ENCODE measurements around the gene CSRNP3. TPM values are rescaled to one million over a fixed set of nuclear protein-coding genes. Genes with fewer than 3 reads are reported as not detected.

CSRNP3 gene
- total RNA-seq, 1 experiment from 2014 or later, result 2.4 TPM

DNA sequence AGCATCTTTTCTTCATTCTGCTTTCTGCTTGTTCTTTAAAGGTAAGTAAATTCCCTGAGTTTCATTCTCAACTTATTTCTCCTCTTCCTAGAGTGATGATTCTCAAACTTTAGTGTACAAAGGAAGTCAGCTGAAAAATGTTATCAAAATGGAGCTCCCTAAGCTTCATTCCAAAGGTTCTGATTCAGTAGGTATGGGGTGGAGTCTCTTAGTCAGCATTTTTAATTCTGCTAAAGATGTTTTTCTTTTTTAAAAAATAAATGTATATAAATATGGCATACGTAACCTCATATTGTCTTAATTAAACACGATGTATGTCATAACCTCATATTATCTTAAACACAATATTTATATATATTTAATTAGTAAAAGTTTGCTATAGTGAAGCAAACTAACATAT, 3.1 kb upstream of the CSRNP3 start:
- no peak for DNase-seq (ENCODE audit: low read depth)

DNA sequence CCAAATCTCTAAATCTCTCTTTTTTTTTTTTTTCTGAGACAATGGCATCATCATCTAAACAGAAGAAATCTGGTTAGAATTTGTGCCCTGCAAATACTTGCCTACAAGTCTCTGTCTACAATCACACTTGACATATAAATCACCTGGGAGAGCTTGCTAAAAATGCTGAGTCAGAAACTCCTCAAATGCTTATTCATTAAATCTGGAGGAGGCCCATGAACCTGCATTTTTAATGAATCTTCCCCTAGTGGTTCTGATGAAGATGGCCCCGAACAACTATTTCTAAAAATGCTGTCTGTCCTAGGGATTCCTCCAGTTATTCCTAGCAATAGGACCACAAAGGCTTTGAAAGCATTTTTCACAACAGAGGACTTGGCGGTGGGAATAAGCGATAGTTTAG, 1.6 kb upstream of the CSRNP3 start:
- DNase-seq (ENCODE audit: low read depth), result peak; percentile 5
- in situ Hi-C loops (cut with HindIII; ENCODE audit: low pct_unique_long_range_greater_than_20kb, low sequenced_read_pairs), result no loop called here

More for the DNA sequence above, 3.1 kb upstream of the CSRNP3 start:
- in situ Hi-C loops (cut with HindIII; ENCODE audit: low pct_unique_long_range_greater_than_20kb, low sequenced_read_pairs), result no loop called here

DNA sequence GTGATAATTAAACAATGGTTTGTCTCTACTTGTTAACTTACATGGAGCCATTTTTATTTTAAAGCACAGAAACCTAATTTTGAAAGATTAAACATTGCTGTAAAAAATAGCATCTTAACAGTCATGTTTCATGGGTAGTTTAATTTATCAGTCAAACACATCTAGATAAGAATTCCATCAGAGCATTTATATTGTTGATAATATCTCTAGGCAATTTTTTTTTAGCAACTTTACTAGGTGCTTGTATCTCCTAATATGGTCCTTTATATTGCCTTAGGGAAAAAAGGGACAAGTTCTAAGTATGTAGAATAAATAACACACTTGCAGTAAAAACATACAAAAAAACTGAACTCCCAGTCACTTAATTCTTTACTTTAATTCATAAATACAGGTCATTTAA, 863 bp downstream of the CSRNP3 start:
- no peak for DNase-seq (ENCODE audit: low read depth)
- in situ Hi-C loops (cut with HindIII; ENCODE audit: low pct_unique_long_range_greater_than_20kb, low sequenced_read_pairs), result no loop called here

DNA sequence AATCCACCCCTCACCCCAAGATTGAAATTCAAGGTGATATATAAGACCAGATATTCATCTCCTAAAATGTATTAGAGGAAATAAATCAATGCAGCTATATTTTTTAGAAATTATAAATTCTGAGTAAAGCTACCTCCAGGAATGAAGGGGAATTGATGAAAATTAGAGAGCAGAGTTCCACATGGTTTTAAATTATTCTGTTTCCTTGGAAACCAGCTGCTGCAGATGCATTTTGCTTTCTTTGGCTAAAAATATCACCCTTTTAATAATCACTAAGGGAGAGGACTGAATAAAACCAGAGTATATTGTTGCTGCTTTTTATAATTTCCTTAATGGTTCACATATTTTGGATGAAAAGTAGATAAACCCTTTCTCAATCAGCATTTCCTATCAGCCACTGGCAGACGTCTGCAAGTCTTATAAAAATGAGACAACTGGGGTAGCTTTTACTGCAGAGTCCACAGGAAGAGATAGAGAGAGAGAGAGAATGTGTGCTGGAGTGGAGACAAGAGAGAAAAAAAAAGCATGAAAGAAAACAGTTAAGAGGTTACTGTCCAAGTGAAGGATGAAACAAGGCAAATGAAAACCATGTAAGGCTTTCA, 2.0 kb downstream of the CSRNP3 start:
- in situ Hi-C loops (cut with HindIII; ENCODE audit: low pct_unique_long_range_greater_than_20kb, low sequenced_read_pairs), result no loop called here

DNA sequence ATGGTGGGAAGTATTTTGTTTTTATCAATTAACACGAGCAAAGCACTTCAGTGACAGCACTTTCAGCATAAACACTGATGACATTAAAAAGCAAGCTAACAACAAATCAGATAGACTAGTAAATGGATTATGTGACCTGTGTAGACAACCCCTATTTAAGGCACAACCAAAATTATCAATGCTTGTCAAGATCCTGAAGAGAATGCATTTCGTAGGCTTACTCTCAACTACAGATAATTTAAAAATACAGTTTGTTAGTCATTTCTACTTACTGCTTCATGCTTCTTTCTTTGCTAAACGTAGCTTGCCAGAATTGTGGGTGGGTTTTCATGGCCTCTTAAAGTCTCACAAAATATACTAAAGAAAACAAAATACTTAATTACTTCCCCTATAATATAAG, 3.4 kb downstream of the CSRNP3 start:
- in situ Hi-C loops (cut with HindIII; ENCODE audit: low pct_unique_long_range_greater_than_20kb, low sequenced_read_pairs), result no loop called here
- no peak for DNase-seq (ENCODE audit: low read depth)

More for the DNA sequence above, 2.0 kb downstream of the CSRNP3 start:
- no peak for DNase-seq (ENCODE audit: low read depth)

DNA sequence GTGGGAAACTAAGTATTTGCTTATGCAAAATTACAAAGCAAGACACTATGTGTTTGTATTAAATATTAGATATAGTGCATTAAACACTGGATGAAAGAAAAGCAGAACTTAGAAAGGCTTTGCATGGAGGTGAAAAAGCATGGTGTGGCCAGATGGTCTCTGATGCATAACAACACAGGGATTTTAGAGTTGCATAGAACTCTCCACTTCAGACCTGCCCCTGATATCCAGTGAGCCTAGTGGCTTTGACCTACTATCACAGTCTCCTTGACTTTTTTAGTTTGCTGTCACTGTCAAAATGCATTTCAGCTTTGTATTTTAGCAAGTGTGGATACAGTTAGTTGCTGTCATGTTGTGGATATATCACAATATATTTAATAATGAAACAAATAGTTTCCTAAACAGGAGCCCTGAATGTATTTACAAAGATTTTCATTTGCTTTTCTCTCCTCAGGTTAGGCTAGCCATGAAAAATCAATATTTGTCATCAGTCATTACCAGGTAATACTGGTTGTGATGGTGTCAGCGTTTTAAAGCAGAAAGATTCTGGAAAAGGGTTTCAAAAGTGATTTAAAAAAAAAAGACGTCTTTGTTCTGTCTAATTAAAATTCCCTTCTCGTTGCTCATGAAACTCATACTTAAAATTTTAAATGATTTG, 5.2 kb downstream of the CSRNP3 start:
- in situ Hi-C loops (cut with HindIII; ENCODE audit: low pct_unique_long_range_greater_than_20kb, low sequenced_read_pairs), result no loop called here

DNA sequence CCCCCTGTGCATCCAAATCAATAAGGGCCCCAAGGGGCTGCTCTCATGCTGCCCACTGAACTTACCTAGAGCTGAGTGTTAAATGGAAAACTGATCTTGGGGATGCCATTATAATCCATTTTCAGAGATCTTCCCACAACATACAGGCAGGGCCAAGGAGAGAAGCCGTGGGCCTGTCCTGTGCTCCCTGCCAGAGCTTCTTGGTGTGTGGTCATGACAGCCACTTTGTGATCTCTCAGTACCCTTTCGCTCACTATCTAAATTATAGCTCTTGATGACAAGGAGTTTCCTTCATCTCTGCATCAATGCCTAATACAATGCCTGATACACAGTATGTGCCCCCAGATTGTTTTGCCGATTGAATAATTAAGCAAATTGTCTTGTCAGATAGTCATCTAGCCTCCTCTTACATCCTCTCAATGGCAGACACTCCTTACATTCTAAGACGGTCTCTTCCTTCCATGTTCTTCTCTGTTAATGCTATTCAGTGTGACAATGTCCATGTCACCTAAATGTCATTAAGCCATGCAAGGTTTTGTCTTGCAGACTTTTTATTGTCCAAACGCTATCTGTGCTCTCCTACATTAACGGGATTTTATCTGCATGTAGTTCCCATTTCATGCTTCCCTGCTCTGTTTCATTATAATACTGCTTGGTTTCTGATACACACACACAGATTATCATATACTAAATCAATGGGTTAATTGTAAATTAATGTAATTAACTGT, 5.9 kb downstream of the CSRNP3 start:
- in situ Hi-C loops (cut with HindIII; ENCODE audit: low pct_unique_long_range_greater_than_20kb, low sequenced_read_pairs), result no loop called here
- no peak for DNase-seq (ENCODE audit: low read depth)

More for the DNA sequence above, 5.2 kb downstream of the CSRNP3 start:
- no peak for DNase-seq (ENCODE audit: low read depth)

DNA sequence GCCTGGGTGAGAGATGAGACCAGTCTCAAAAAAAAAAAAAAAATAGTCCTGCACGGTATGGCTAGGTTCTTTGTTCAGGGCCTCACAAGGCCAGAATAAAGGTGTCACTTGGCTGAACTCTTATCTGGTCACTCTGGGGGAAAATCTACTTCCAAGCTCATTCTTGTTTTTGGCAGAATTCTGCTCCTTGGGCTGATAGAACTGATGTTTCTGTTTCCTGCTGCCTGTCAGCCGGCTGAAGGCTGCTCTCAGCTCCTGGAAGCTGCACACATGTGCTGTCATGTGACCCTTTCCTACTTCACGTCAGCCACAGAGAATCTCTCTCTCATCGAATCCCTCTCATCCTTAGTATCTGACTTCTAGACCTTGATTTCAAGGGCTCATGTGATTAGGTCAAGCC, 10.4 kb downstream of the CSRNP3 start:
- in situ Hi-C loops (cut with HindIII; ENCODE audit: low pct_unique_long_range_greater_than_20kb, low sequenced_read_pairs), result no loop called here
- DNase-seq (ENCODE audit: low read depth), result no peak

DNA sequence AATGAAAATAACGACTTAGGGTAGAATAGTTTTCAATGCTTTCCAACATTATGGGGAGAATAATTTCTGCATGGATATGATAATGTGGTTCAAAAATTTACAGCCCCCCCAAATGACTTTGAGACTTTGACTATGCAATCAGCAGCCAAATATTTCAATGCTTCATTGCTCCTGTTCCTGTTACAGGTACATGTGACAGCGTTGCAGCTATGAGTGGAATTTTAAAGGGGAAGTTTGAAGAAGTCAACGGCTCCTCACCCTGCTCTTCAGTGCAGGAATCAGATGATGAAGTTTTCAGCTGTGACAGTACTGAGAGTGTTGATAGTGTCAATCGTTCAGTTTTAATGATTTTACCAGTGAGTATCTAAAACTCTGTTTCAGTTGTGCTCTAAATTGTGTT, 25.1 kb downstream of the CSRNP3 start:
- in situ Hi-C loops (cut with HindIII; ENCODE audit: low pct_unique_long_range_greater_than_20kb, low sequenced_read_pairs), result no loop called here
- no peak for DNase-seq (ENCODE audit: low read depth)

DNA sequence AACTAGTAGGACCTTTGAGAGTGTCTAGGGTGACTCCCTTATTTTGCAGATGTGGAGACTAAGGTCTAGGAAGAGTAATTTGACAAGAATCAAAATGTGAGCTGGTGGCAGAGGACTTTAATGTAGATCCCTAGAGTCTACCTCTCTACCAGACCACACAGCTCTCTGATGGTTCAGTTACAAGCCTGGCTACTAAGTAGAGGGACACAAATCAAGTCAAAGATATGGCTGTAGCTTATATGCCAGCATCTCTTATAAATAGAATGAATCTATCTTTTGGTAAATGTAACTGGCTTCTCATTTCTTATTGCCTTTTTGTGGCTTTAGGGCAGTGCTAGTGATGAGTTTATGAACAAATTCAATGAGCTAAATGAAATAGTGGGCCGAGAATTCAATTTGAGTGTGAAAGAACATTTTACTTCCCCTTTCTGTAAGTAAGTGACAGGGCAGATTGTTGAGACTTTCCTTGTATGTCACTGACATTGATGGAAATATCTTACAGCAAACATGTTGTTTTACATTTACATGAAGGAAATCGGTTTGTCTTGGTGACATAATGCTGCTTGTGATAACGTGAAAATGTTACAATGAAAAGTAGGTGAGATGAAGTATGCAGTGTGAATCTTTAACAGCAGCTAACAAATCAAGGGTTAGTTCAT, 28.3 kb downstream of the CSRNP3 start:
- no peak for DNase-seq (ENCODE audit: low read depth)
- in situ Hi-C loops (cut with HindIII; ENCODE audit: low pct_unique_long_range_greater_than_20kb, low sequenced_read_pairs), result no loop called here

DNA sequence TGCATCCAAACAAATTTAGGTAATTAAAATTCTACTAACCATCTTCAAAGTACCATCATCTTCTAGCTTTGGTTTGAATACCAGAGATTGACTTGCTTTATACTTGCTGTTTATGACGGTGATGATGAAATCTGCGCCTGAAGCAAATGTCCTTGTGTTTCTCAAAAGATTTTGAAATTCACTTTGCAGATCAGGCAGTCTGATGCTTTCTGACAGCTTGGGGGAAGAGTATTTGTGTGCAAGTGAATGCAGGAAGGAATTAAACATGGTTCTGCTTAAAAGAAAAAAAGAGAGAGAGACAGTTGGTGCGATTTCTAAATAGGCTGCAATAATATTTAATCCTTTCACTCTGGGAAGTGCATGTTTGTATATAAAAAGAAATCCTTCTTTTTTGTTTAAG, 29.6 kb downstream of the CSRNP3 start:
- in situ Hi-C loops (cut with HindIII; ENCODE audit: low pct_unique_long_range_greater_than_20kb, low sequenced_read_pairs), result no loop called here
- no peak for DNase-seq (ENCODE audit: low read depth)

DNA sequence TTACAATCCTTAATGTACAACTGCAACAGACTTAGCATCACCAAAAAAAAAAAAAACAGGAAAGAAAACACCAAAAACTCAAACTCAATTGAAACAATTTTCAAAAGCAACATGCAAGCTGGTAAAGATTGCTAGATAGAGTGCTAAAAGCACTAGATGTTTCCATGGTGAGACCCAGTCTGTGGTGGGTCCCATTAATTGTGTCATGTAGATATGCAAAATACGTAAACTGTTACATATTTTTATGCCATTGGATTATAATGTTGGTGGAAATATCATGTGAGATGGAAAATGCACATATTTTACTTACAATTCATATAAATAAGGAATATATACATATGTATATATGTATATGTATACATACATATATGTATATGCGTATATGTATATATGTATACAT, 30.5 kb downstream of the CSRNP3 start:
- in situ Hi-C loops (cut with HindIII; ENCODE audit: low pct_unique_long_range_greater_than_20kb, low sequenced_read_pairs), result no loop called here
- no peak for DNase-seq (ENCODE audit: low read depth)

DNA sequence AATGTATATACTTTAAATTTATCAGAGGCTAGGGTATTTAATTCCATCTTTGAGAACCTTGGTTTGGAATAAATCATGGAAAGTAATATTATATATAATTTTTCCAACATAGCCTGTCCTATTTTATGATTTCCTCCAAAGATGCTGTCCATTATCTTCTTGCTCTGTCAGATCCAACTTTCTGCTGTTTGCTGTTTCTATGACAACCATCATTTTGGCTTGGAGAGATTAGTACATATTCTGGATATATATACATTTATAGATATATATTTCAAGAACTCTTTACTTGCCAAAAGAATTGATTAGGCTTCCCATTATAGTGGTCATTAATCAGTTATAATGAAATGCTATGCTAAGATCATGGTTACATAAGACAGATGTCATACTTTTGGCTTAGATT, 31.3 kb downstream of the CSRNP3 start:
- DNase-seq (ENCODE audit: low read depth), result no peak
- in situ Hi-C loops (cut with HindIII; ENCODE audit: low pct_unique_long_range_greater_than_20kb, low sequenced_read_pairs), result no loop called here

DNA sequence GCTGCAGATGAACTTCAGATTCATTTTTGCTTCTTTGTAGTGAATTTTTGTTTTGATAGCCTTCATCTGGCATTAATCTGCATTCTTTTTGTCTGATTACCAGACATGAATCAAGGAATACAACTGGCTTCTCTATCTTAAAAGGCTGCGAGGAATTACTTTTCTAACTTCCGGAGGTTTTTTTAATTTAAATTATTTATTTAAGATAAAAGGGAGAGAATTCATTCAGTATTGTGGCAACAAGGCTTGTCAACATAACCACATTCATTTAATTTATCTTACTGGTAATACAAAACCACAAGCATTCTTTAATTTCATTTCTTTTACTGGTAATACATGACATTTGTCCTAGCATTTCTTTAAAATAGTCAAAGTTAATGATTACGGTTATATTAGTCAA, 36.0 kb downstream of the CSRNP3 start:
- in situ Hi-C loops (cut with HindIII; ENCODE audit: low pct_unique_long_range_greater_than_20kb, low sequenced_read_pairs), result no loop called here
- no peak for DNase-seq (ENCODE audit: low read depth)

DNA sequence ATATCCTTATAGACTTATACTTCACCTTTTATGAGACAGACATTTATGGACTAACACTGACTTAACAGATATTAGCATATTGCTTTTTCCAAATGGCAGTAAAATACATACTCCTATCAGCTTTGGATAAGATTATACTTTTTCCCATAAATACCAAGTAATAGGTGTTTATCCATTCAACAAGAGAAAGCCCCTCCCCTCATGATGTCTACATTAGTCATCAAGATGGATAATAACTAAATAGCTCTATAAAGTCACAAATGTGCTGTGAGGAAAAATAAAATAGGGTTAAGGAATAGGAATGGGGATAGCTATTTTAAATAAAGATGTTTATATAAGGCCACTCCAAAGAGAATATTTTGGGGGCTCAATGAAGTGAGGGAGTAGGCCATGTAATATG, 39.4 kb downstream of the CSRNP3 start:
- in situ Hi-C loops (cut with HindIII; ENCODE audit: low pct_unique_long_range_greater_than_20kb, low sequenced_read_pairs), result no loop called here
- no peak for DNase-seq (ENCODE audit: low read depth)

DNA sequence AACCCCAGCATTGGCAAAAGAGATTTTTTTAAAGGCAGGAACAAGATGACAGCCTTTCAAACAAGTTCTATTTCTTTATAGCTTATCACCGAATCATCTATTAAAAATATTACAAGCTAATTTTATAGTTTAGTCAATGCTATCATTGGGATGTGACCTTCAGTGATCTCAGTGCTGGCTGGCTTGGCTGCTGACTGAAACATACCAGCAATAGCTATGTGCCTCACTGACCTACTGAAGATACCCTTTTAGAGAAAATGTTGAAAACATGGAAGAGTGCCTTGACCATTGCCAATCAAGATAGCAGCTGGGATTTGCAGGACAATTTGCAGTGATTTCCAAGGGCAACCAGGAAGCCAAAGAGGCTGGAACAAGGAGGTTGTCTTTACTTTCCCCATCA, 44.0 kb downstream of the CSRNP3 start:
- in situ Hi-C loops (cut with HindIII; ENCODE audit: low pct_unique_long_range_greater_than_20kb, low sequenced_read_pairs), result no loop called here
- DNase-seq (ENCODE audit: low read depth), result no peak

DNA sequence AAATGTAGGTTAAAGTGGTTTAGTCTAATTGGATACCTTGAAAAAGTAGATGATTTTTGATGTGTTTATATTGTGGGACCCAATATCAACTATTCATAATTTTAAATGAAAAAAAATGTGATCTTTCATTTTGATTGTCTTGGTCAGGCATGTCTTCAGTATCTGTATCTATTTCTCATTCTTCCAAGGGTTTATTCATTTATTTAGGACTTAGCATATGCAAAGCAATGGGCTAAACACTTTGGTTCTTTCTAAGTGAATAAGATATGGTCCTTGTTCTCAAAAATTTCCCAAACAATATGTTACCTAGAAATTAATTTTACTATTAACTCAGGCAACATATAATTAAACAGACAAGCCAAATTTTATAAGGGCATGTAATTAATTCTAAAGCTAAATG, 49.1 kb downstream of the CSRNP3 start:
- in situ Hi-C loops (cut with HindIII; ENCODE audit: low pct_unique_long_range_greater_than_20kb, low sequenced_read_pairs), result no loop called here
- no peak for DNase-seq (ENCODE audit: low read depth)

DNA sequence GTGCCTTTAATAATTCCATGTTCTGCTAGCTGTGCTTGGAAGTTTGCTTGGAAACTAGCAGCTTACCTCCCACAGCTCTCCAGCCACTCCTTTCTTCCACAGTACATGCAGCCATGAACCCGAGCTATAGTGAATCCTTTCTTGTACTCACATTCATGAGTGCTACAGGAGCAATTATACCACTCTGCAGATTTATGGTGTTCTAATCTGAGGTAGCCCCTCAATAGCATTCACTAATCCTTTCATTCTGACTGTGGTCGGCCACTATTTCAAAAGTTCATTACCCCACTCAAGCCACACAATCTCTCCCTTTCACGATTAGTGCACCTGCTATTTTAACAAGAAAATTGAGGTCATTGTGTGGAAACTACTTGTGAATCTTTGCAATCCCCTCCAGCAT, 53.2 kb downstream of the CSRNP3 start:
- DNase-seq (ENCODE audit: low read depth), result no peak
- in situ Hi-C loops (cut with HindIII; ENCODE audit: low pct_unique_long_range_greater_than_20kb, low sequenced_read_pairs), result no loop called here

DNA sequence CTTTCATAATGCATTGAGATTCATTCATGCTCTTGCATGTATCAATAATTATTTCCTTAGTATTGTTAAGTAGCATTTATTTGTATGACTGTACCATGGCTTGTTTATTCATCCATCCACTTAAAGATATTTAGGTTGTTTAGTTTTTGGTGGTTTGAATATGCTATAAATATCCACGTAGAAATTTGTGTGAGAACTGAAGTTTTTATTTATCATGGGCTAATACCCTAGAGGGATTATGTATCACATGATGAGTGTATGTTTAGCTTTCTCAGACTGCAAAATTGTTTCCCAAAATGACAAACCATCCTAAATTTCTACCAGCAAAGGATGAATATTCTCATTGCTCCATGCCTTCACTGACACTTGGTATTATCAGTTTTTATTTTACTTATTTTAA, 55.2 kb downstream of the CSRNP3 start:
- no peak for DNase-seq (ENCODE audit: low read depth)
- in situ Hi-C loops (cut with HindIII; ENCODE audit: low pct_unique_long_range_greater_than_20kb, low sequenced_read_pairs), result no loop called here
